ENCODE results near the gene NOL9. TPM values are rescaled to one million over a fixed set of nuclear protein-coding genes. Genes with fewer than 3 reads are reported as not detected.

Gene NOL9
- total and polyA plus RNA-seq, 2 of the 13 experiments (the other 11 are each of a cell fraction or from before 2014, with no cell fraction given): 18.0 to 24.7 TPM

- TF ChIP-seq ETV6 (CRISPR knock-in tag; conservative IDR thresholded peaks at IDR 0.05): peak; percentile 14; the same call in 1 of the 2 replicates
These were observed 49.1 kb upstream of the NOL9 start (continued) for GRCh38 chr1:6603238-6603914.

- H3K9ac ChIP-seq (ENCODE audit: insufficient read depth, low read depth, low read length): peak within 1 kb of the TSS; percentile 97
- H3K4me1 ChIP-seq (ENCODE audit: insufficient read depth, low read length): peaks cover 47% of the 10 kb centered on the region
- peak within 1 kb of the TSS; percentile 98 for H3K4me2 ChIP-seq (ENCODE audit: low read depth, low read length)
- no peaks in the 10 kb centered on the region; a peak in 1 of 5 replicates for H3K27me3 ChIP-seq (ENCODE audit: control insufficient read depth in 1 of 2, insufficient read depth in 2 of 2, low read length in 2 of 2)
- no peak within 1 kb of the TSS for H2AFZ ChIP-seq (ENCODE audit: low read length)
- ChIA-PET POLR2A (interaction anchor here (0.6 to 7.1 kb wide), 14 partner anchors 9 to 182 kb away, joined by 3 to 113 read pairs (median 4); partner anchors contain the start of genes CAMTA1, NOL9, PHF13 and PLEKHG5), CTCF (ENCODE audit: low intra/inter-chr PET ratio, low total read pairs) (no interaction called here)
- BruUV-seq (replicated peaks): no TSS peak
- peak within 1 kb of the TSS; percentile 77 to 93 (median 92) for H3K4me3 ChIP-seq (replicated peaks in 1 of 3; ENCODE audit: insufficient read depth in 1 of 3, low read depth in 2 of 3, low read length in 3 of 3)
- ATAC-seq (peak; percentile 60), FAIRE-seq (no peak), DNase-seq (ENCODE audit: low spot score) (peak; percentile 73)
- in situ Hi-C loops (cut with HindIII; ENCODE audit: extremely low pct_ligation_motif_present, low pct_unique_long_range_greater_than_20kb): no loop called here
- peaks cover 30% of the 10 kb centered on the region for H4K20me1 ChIP-seq (ENCODE audit: insufficient read depth, low read length)
- peak within 1 kb of the TSS; percentile 100 for H3K27ac ChIP-seq (ENCODE audit: extremely low read length, insufficient read depth, low read length)
- WGBS (ENCODE audit: low lambda C conversion rate): no CpG with 5 or more reads among the region's 84 CpGs
- intact Hi-C loops (cut with micrococcal nuclease; ENCODE audit: unreplicated experiment): loop anchor here (1.0 kb wide), 1 partner anchor 32 kb away; no protein-coding TSS in a partner anchor
- peaks cover 44% of the 10 kb centered on the region for H3K79me2 ChIP-seq (ENCODE audit: insufficient read depth, low read length)
- no peaks in the 10 kb centered on the region for H3K9me3 ChIP-seq (ENCODE audit: low read length)
- peaks cover 7 to 17% of the 10 kb centered on the region in 2 experiments for H3K36me3 ChIP-seq (replicated peaks in 1 of 2; ENCODE audit: control insufficient read depth in 1 of 2, insufficient read depth in 2 of 2, low read length in 2 of 2)
- TF ChIP-seq ATF1 (CRISPR knock-in tag; IDR thresholded peaks at IDR 0.05) (no peak), RBFOX2 (IDR thresholded peaks at IDR 0.05; ENCODE audit: low read depth, low read length) (peak; percentile 94), ZNF615 (CRISPR knock-in tag; IDR thresholded peaks at IDR 0.05; ENCODE audit: borderline replicate concordance) (no peak), LCORL (IDR thresholded peaks at IDR 0.05) (no peak), LCORL (CRISPR knock-in tag; IDR thresholded peaks at IDR 0.05) (0 out of 2 replicates have a peak, but pooled peaks have one; percentile 35), ZNF740 (CRISPR knock-in tag; IDR thresholded peaks at IDR 0.05) (no peak), MXI1 (IDR thresholded peaks at IDR 0.05; ENCODE audit: borderline replicate concordance, low read depth, low read length) (peak; percentile 64; the same call in 1 of the 3 replicates), ZNF350 (CRISPR knock-in tag; IDR thresholded peaks at IDR 0.05; ENCODE audit: borderline replicate concordance, low read depth) (no peak), TOPORS (CRISPR knock-in tag; IDR thresholded peaks at IDR 0.05) (no peak; the same call in 1 of the 2 replicates), BRD4 (CRISPR knock-in tag; IDR thresholded peaks at IDR 0.05) (peak; percentile 59; the same call in 1 of the 2 replicates), ZNF460 (CRISPR knock-in tag; IDR thresholded peaks at IDR 0.05; ENCODE audit: borderline replicate concordance) (no peak)
- TF ChIP-seq, protein P1, sequence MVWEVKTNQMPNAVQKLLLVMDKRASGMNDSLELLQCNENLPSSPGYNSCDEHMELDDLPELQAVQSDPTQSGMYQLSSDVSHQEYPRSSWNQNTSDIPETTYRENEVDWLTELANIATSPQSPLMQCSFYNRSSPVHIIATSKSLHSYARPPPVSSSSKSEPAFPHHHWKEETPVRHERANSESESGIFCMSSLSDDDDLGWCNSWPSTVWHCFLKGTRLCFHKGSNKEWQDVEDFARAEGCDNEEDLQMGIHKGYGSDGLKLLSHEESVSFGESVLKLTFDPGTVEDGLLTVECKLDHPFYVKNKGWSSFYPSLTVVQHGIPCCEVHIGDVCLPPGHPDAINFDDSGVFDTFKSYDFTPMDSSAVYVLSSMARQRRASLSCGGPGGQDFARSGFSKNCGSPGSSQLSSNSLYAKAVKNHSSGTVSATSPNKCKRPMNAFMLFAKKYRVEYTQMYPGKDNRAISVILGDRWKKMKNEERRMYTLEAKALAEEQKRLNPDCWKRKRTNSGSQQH (CRISPR knock-in tag; IDR thresholded peaks at IDR 0.05; ENCODE audit: low read depth): no peak
- TF ChIP-seq, protein P2, sequence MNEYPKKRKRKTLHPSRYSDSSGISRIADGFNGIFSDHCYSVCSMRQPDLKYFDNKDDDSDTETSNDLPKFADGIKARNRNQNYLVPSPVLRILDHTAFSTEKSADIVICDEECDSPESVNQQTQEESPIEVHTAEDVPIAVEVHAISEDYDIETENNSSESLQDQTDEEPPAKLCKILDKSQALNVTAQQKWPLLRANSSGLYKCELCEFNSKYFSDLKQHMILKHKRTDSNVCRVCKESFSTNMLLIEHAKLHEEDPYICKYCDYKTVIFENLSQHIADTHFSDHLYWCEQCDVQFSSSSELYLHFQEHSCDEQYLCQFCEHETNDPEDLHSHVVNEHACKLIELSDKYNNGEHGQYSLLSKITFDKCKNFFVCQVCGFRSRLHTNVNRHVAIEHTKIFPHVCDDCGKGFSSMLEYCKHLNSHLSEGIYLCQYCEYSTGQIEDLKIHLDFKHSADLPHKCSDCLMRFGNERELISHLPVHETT (CRISPR knock-in tag; conservative IDR thresholded peaks at IDR 0.05): 0 out of 2 replicates have a peak, but pooled peaks have one; percentile 57
- TF ChIP-seq, protein P3, sequence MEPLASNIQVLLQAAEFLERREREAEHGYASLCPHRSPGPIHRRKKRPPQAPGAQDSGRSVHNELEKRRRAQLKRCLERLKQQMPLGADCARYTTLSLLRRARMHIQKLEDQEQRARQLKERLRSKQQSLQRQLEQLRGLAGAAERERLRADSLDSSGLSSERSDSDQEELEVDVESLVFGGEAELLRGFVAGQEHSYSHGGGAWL (CRISPR knock-in tag; IDR thresholded peaks at IDR 0.05): peak; percentile 74; the same call in 1 of the 2 replicates
These were observed 48.4 kb upstream of the NOL9 start, which contains the start of gene KLHL21 for GRCh38 chr1:6602669-6603237. TSS of gene KLHL21 (minus strand) at chr1:6602869. CDS start at chr1:6602817, 52 bp downstream.
